ENCODE results near the gene TMEM156. TPM values are rescaled to one million over a fixed set of nuclear protein-coding genes. Genes with fewer than 3 reads are reported as not detected.

The TMEM156 gene
- polyA plus RNA-seq, 1 donor (not counting 4 experiments of a cell fraction or from before 2014, with no cell fraction given): 0.68 TPM

- Histone ChIP-seq H3K9me3 (ENCODE audit: control insufficient read depth, low read depth, low read length) (no peaks in the 10 kb centered on the region), H3K4me3 (ENCODE audit: control insufficient read depth in 2 of 3, extremely low read depth in 1 of 3, insufficient read depth in 2 of 3, low read depth in 1 of 3, low read length in 3 of 3) (no peak overlapping the region), H3K4me2 (ENCODE audit: control insufficient read depth, extremely low read depth, insufficient read depth, low read depth, low read length) (no peak overlapping the region), H3K27ac (ENCODE audit: control insufficient read depth, insufficient read depth, low read length) (no peak overlapping the region), H4K20me1 (ENCODE audit: control insufficient read depth, extremely low read depth, insufficient read depth, low read length) (no peaks in the 10 kb centered on the region), H3K9ac (ENCODE audit: control insufficient read depth, extremely low read depth, insufficient read depth, low read length) (no peak overlapping the region), H3K79me2 (ENCODE audit: control insufficient read depth, insufficient read depth, low read length) (no peaks in the 10 kb centered on the region), H3K4me1 (ENCODE audit: control insufficient read depth, extremely low read depth, insufficient read depth, low read length) (no peaks in the 10 kb centered on the region), H2AFZ (ENCODE audit: control insufficient read depth, low read length) (no peak overlapping the region), H3K9me1 (ENCODE audit: control insufficient read depth, extremely low read depth, insufficient read depth, low read length) (no peaks in the 10 kb centered on the region), H3K36me3 (ENCODE audit: control insufficient read depth in 2 of 2, extremely low read depth in 1 of 2, insufficient read depth in 2 of 2, low read length in 2 of 2) (no peaks in the 10 kb centered on the region), H3K27me3 (ENCODE audit: control insufficient read depth, extremely low read depth, insufficient read depth, low read length) (no peaks in the 10 kb centered on the region)
- DNase-seq (ENCODE audit: low read depth, low spot score): no peak
- FAIRE-seq: no peak
- dilution Hi-C loops (cut with MboI; ENCODE audit: extremely low pct_ligation_motif_present, low sequenced_read_pairs): no loop called here
- TF ChIP-seq EZH2 (IDR thresholded peaks at IDR 0.05; ENCODE audit: low read length): no peak
- no peak for TF ChIP-seq CTCF (optimal IDR thresholded peaks at IDR 0.05 in 1 of 3, IDR thresholded peaks at IDR 0.05 in 1 of 3, conservative IDR thresholded peaks at IDR 0.05 in 1 of 3; ENCODE audit: extremely low read depth in 1 of 3, insufficient read depth in 2 of 3, low read length in 3 of 3)
Observed at GRCh38 chr4:38983291-38983690, 48.9 kb downstream of the TMEM156 start.

- Histone ChIP-seq H3K9ac (ENCODE audit: control insufficient read depth, extremely low read depth, insufficient read depth, low read length) (no peak overlapping the region), H3K79me2 (ENCODE audit: control insufficient read depth, insufficient read depth, low read length) (no peaks in the 10 kb centered on the region), H3K27me3 (ENCODE audit: control insufficient read depth, extremely low read depth, insufficient read depth, low read length) (no peaks in the 10 kb centered on the region), H3K9me1 (ENCODE audit: control insufficient read depth, extremely low read depth, insufficient read depth, low read length) (no peaks in the 10 kb centered on the region), H3K9me3 (ENCODE audit: control insufficient read depth, low read depth, low read length) (no peaks in the 10 kb centered on the region), H3K4me3 (ENCODE audit: control insufficient read depth in 2 of 3, extremely low read depth in 1 of 3, insufficient read depth in 2 of 3, low read depth in 1 of 3, low read length in 3 of 3) (no peak overlapping the region), H3K27ac (ENCODE audit: control insufficient read depth, insufficient read depth, low read length) (no peak overlapping the region), H2AFZ (ENCODE audit: control insufficient read depth, low read length) (no peak overlapping the region), H3K36me3 (ENCODE audit: control insufficient read depth in 2 of 2, extremely low read depth in 1 of 2, insufficient read depth in 2 of 2, low read length in 2 of 2) (no peaks in the 10 kb centered on the region), H4K20me1 (ENCODE audit: control insufficient read depth, extremely low read depth, insufficient read depth, low read length) (no peaks in the 10 kb centered on the region), H3K4me1 (ENCODE audit: control insufficient read depth, extremely low read depth, insufficient read depth, low read length) (no peaks in the 10 kb centered on the region), H3K4me2 (ENCODE audit: control insufficient read depth, extremely low read depth, insufficient read depth, low read depth, low read length) (no peak overlapping the region)
- DNase-seq (ENCODE audit: low read depth, low spot score) (no peak), FAIRE-seq (no peak)
- dilution Hi-C loops (cut with MboI; ENCODE audit: extremely low pct_ligation_motif_present, low sequenced_read_pairs): no loop called here
- TF ChIP-seq CTCF (optimal IDR thresholded peaks at IDR 0.05 in 1 of 3, IDR thresholded peaks at IDR 0.05 in 1 of 3, conservative IDR thresholded peaks at IDR 0.05 in 1 of 3; ENCODE audit: extremely low read depth in 1 of 3, insufficient read depth in 2 of 3, low read length in 3 of 3) (no peak), EZH2 (IDR thresholded peaks at IDR 0.05; ENCODE audit: low read length) (no peak)
Observed at GRCh38 chr4:38982361-38983095, 49.7 kb downstream of the TMEM156 start.

Data from keratinocyte (primary cell).